ENCODE data around the gene TMCC2.
A peak's percentile ranks its signal among the peaks of the same experiment; 100 is the strongest.
"Not testable (repeated sequence)": the region's sequence is repeated elsewhere in the genome, so short reads cannot be mapped to it uniquely, and the experiment has no call there.

The TMCC2 gene

GRCh38 chr1:205227584-205228013 lies at the start of gene TMCC2:
TSS of gene TMCC2 (plus strand) at chr1:205227946. CDS start at chr1:205228565, 619 bp downstream.
- peak; percentile 87 to 99 (median 94) for DNase-seq

DNA sequence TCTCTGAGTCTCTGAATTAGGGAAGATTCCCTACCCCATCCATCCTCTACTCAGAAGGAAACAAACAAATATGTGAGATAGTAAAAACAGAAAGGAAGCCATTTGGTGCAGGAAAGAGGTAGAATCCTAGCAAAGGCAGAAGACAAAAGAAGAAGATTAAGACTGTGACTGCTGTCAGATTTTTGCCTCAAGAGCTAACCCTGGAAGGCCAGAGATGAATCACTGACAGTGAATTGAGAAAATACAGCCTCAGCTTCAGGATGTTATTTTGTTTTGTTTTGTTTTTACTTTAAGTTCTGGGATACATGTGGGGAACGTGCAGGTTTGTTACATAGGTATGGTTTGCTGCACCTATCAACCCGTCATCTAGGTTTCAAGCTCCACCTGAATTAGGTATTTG lies 47.9 kb upstream of the TMCC2 start:
- DNase-seq = no peak

- DNase-seq = not testable (repeated sequence)
Observed at GRCh38 chr1:205180331-205180730, 47.4 kb upstream of the TMCC2 start.

DNA sequence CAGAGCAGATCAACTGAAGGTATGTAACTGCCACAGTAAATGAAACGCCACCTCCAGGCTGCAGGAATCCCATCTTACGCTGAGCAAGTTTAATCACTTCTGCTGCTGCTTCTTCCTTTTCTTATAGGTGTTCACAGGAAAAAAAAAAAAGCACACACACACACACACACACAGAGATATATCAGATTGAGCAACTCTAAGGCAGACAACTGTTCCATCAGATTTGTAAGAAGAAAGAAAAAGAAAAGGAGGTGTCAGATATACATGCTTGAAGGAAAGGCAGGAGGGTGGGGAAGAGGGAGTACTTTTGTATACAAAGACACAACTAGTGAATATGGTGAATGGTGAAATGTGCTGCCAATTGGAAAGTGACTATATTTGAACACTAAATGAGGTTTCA lies 44.8 kb upstream of the TMCC2 start:
- DNase-seq = no peak

DNA sequence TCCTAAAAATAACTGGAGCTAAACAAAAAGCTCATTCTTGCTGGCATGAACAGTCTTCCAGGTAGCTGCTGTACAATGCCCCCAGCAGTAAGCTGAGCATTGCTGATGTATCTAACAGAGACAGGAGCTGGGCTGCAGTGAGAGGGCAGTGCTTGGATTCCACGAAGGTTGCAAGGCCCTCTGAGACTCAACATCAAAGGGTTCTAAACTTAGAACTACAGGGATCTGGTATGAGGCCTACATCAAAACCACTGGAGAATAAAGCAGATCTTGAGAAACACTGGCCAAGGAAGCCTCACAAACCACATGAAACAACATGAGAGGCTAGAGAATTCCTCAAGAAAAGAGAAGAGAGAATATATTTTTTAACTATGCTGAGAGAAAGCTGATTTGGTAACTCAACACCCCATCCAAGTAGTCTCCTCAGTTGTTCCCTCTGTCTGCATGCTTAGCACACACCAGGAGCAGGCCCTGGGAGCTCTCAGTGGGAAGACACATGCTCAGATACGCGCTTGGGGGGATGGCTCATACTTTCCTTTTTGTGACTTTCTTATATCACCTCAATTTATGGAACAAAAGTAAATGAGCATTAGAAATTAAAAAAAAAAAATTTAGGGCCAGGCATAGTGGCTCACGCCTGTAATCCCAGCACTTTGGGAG lies 43.9 kb upstream of the TMCC2 start:
- no peak for DNase-seq

DNA sequence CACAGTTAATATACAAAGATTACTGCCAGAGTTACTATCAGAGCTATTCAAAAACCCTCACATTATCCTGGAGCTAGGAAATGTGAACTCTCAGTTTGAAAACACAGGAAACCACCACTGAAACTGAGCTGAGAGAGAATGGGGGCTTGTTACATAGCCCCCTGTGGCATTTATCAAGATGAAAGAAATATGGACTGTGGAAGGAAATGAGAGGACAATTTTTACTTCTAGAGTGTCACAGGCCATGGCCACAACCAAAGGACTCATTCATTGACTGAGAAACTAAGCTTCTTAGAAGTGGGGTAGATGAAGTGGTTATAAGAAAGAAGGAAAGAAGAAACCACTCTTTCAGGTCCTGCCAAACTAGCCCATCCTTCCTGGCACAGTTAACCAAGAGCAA lies 41.6 kb upstream of the TMCC2 start:
- no peak for DNase-seq

DNA sequence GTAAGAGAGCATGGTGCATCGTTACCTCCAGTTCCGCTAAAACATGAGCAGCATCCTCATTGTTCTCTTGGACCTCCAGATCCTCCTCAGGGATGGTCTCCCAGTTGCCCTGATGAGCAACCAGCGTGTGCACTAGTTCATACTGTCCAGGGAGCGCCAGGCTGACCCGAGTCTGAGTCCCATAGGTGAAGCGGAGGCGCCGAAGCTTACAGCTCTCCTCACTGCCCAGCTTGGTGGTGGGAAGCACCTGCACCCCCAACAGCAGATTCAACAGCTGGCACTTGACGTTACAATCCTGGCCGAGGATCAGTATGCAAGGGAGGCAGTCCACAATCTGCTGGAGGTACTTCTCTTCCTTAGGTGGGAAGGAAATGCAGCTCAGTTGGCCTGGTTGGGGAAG lies 40.3 kb upstream of the TMCC2 start:
- no peak for DNase-seq

GRCh38 chr1:205188098-205188497 lies 39.6 kb upstream of the TMCC2 start:
- DNase-seq = no peak

- no peak for DNase-seq
Observed at GRCh38 chr1:205188596-205188995, 39.1 kb upstream of the TMCC2 start.

GRCh38 chr1:205189131-205189530 lies 38.6 kb upstream of the TMCC2 start:
- no peak for DNase-seq

- no peak for DNase-seq
Observed at GRCh38 chr1:205190845-205191577, 36.7 kb upstream of the TMCC2 start.

GRCh38 chr1:205191622-205192021 lies 36.1 kb upstream of the TMCC2 start:
- DNase-seq = no peak

GRCh38 chr1:205192287-205192686 lies 35.5 kb upstream of the TMCC2 start:
- DNase-seq = no peak

GRCh38 chr1:205199090-205199930 lies 28.4 kb upstream of the TMCC2 start:
- no peak for DNase-seq

- DNase-seq = no peak
Observed at GRCh38 chr1:205199931-205200299, 27.8 kb upstream of the TMCC2 start.

DNA sequence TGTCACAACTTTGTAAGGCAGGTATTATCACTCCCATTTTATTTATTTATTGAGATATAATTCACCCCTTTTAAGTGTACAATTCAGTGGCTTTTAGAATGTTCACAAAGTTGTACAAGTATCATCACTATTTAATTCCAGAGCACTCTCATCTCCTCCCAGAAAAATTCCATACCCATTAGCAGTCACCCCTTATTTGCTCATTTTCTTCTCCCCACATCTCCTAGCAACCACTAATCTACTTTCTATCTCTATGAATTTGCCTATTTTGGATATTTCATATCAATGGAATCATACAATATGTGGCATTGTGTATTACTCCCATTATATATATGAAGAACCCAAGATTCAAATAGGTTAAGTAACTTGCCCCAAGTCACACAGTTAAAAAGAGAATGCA lies 23.2 kb upstream of the TMCC2 start:
- no peak for DNase-seq

GRCh38 chr1:205205055-205205454 lies 22.7 kb upstream of the TMCC2 start:
- DNase-seq = no peak

- DNase-seq = no peak
Observed at GRCh38 chr1:205208811-205209210, 18.9 kb upstream of the TMCC2 start.

- DNase-seq = no peak
Observed at GRCh38 chr1:205210756-205211168, 17.0 kb upstream of the TMCC2 start.

DNA sequence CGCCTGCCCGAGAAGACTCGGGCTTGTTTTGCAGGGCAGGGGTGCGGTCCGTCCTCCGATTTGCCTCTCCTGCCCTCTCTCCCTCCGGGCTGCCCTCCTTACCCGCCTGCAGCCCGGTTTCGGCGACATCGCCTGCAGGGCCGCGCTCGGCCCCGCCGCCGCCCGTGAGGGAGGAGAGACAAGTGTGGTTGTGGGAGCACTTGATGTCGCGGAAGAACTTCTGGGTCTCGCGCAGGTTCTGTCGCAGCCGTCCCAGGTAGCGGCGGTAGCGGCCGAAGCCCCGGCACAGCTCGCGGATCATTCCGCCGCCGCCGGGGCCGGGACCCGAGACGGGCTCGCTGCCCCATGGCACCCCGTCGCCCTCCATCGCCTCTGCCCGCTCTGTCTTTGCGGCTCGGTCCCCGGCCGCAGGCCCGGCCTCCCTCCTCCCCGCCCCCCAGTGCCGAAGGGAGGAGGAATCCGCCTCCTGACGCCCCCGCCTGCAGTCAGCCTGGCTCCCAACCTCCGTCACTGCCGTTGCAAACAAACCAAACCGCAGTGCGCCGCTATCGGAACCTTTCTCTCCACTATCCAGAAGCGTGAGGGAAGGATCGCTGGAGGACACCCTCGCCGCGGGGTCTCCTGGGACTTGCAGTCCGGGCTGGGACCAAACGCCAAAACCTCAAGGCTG lies 16.4 kb upstream of the TMCC2 start, which contains the start of gene DSTYK:
Gene DSTYK (minus strand): TSS at position 534 of the 670 bp plus-strand sequence. CDS start 167 bp downstream, at position 367.
- peak; percentile 96 to 99 (median 98) for DNase-seq

DNA sequence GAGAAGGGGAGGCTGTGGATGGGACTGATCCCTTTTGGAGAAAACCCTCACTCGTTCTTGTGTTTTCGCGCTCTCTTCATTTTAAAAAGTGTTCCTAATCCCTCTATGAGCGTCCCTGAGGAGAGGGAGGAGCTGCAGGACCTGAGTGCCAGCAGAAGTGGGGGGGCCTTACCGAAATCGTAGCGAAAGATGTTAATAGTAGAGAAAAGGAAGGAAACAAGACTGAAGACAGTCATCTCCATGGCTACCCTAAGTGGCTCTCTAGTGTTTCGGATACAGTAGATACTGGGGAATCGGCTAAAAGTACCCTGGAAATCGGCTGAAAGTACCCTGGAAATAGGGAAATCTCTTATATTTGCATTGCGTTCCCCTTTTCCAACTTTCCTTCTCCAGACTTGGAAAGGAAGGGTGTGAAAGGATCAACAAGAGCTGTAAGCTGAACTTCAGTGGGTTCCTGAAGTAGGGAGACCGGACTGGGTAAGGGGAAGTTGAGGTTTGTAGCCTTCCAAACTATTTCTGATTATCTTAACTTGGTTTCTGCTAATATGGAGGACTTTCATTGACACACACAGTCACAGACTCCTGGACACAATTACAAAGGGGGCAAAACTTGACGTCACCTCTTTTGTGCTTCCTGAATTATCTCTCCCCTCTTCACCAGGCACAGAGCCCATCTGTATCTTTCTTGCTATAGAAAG lies 15.8 kb upstream of the TMCC2 start:
- no peak for DNase-seq

DNA sequence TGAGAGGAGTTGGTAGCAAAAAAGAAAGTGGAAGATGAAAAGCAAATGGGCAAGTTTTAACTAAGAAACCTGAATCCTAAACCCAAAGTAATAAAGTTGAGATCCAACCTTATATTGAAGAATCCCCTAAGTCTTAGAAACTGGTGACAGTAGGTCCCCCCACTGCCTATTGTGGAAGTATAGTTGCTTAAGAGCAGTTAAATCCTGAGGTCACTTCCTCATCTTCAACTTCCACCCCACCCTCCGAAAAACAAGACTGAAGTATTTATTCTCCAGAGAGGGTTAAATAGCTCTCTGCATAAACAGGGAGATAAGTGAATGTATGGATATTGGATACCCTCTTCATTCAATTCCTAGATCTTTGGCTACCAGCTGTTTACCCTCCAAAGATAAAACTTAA lies 13.0 kb upstream of the TMCC2 start:
- no peak for DNase-seq

Data from NCI-H1417 (cell line).